T1000 (cell line): ENCODE measurements around the gene PCOLCE2.
A peak's percentile ranks its signal among the peaks of the same experiment; 100 is the strongest.

ENCODE experiments used
- DNase-seq: peaks from one replicate; lab custom pipeline; 2025; ENCODE audit warnings: mixed read lengths; lab: John Stamatoyannopoulos, UW

Gene PCOLCE2

GRCh38 chr3:142863930-142864920 lies 24.7 kb downstream of the PCOLCE2 start:
- DNase-seq, result no peak

DNA sequence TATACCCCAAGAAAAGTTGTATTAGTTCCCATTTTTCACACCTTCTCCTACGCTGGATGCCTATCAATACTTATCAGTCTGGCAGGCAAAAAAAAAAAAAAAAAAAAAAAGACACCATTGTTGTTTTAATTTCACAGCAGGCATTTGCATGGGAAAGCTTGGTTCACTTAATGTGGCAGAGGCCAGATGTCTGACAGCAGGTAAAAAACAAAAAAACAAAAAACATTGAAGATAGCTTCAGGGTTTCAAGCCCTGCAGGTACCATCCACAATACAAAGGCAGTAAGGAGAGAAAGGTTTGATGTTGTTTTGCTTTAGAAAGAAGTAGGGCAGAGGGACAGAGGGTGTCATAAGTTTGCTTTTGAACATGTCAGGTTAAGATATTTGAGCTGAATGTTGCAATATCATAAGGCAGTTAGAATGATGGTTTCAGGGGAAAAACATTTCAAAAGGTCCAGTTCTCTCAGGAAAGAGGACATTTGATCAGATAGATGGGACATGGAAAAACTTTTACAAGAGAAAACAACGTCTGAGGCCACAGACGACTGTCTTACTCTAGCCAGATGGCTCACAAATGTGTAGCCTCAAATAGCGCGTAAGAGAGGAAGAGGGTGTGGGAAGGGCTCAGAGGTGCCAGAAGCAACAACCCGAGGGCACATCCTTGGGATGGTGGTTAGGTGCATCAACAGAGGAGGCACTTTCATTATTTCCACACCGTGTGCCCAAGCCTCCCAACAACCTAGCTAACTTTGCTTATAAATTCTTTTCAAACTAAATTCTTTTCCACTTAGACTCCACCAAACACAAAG lies 25.7 kb downstream of the PCOLCE2 start:
- no peak for DNase-seq

GRCh38 chr3:142861926-142862325 lies 27.0 kb downstream of the PCOLCE2 start:
- no peak for DNase-seq

DNA sequence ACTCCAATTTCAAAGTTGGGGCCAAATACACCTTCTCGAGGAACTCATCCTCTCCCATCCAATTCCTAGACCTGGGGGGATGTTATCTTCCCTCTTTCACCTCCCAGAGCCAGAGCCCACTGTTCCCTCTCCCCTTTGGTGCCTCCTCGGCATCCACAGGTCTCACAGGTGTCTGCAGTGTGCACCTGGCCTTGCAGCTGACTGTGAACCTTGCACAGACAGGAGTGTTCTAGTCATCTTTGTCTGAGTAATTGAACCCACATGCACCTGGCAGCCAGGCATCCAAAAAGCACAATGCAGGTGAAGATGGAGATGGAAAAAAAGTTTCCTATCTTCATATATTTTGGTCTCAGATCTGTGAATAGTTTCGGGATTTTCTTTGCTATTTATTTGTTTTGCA lies 30.8 kb downstream of the PCOLCE2 start:
- DNase-seq, result no peak

DNA sequence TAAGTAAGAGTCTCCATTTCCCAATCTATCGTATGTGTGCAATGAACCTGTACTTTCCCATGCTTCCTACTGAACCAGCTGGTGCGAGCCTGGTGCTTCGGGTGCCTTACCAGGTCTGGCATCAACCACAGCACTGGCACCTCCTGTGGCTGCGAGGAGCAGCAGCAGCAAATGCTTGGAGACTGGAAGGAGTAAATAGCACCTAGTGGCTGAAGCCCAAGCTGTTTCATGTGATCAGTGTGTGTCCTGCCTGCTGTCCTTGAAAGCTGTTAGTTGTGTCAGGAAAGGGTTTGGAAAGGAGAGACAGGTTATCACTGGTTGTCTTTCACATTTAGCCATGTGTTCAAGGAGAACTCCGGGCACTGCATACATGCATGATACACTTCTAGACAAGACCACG lies 31.8 kb downstream of the PCOLCE2 start:
- DNase-seq, result no peak

DNA sequence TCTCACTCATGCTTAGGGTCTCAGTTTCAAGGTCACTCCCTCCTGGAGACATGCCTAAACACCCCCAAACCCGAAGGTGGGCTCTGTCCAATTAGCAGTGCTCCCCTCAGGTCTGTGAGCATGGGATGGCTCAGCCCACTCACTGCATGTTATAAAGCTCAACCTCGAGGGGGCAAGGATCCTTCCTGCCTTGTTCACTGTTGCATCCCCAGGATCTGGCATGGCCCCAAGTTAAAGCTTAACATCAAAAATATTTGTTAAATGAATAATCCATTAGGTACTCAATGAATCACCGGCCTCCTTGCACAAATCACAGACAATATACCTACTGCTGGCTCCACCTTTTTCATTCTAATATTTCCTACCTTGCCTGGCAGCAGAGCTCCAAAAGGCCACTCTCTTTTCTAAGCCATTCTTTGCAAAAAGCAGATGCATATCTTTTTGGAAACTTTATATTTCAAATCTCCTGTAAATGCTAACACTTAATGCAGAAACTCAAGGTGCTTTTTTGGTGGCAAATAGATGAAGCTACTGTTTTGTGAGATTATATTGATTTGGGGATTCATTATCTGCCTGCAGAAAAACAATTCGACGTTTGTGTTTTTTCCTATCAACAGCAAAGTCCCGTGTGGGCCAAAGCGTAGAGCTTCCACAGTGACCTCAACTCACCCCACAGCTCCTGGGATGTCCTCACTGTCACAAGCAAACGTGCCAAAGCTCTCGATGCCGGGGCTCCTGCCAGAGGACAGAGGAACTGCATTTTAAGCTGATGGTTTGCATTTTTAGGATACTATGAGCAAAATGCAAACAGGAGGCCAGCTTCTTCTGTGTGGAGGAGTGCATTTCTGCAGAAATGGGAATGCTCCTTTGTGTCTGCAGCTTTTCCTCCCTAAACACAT lies 35.4 kb downstream of the PCOLCE2 start:
- DNase-seq, result no peak

DNA sequence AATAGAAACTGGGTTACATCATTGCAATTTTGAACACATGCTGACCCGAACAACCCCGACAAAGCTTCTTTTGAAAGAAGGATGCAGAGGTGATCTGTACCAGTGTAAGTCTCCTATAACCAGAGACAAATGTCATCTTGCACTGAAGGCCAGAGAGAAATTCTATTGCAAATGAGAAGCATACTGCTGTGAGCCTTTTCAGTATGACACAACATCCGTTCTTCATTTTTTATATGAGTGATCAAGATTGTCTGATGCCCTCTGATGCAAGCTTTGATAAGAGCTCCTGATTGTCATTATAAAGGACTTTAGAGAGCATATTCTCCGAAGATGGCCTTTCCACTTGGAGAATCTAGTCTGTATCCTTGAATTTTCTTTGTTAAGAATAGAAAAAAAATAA lies 36.9 kb downstream of the PCOLCE2 start:
- DNase-seq, result no peak

GRCh38 chr3:142850395-142851023 lies 38.4 kb downstream of the PCOLCE2 start:
- no peak for DNase-seq

DNA sequence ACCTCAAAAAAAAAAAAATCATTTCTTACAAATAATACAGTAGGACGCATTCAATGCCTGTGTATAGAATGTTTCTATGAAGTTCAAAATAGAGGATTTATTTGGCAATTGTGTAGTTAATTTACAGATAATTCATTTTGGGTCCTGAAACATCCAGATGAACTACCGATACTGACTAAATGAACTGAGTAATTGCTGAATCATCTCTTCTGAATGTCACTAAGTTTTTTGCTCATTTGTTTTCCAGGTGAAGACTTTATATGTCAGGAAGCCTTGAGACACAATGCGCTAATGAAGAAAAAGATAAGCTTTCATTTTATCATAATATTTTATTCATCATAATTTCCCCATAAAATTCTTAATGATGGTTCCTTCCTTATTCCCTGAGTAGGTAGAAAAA lies 39.7 kb downstream of the PCOLCE2 start:
- no peak for DNase-seq

DNA sequence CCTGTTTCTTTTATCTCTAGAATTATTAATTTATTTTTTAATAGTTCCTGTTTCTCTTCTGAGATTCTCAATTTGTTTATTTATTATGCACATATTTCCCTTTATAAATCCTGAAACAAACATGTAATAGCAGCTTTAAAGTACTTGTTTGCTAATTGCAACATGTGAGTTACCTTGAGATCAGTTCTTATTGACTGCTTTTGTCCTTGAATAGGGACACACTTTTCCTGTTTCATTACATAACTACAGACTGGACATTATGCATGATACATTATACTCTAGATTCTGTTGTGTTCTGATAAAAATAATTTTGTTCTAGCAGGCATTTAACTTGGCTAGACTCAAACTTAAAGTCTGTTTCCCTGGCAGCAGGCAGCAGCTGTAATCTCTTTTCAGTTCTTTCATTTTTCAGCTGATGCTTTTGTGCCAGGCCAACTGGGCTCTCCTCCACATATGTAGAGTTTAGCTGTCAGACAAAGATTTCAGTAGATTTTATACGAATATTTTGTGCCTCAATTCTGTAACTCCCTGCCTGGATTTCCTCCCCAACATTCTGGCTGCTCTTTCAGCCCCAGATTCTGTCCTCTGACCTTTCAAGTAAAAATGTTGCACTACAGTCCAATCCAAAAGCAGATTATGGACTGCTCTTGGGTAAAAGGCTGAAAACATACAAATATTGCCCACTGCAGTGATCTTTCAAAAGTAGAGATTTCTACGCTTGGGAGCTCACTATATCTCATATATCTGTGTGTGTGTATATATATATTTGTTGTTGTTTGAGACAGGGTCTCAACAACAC lies 41.9 kb downstream of the PCOLCE2 start:
- no peak for DNase-seq

- DNase-seq, result no peak
Observed at GRCh38 chr3:142844339-142844977, 44.4 kb downstream of the PCOLCE2 start.

GRCh38 chr3:142839831-142840230 lies 49.1 kb downstream of the PCOLCE2 start:
- no peak for DNase-seq

DNA sequence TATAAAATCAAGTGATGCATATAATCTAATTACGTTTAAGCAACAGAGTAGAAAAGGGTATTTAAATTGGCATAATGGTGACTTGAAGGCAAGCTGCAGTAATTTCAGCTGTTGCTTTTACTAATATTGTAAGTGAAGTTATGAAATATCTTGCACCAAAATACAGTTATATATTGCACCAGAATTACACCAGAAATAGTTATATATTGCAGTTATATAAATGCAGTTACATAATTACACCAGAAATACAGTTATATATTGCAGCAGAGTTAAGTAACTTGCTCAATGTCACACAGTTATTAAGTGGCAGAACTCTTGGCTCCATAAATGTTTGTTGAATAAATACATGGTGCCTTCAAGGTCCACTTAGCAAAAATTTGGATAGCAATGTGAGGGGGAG lies 51.4 kb downstream of the PCOLCE2 start:
- DNase-seq, result no peak

GRCh38 chr3:142828703-142829305 lies 60.1 kb downstream of the PCOLCE2 start:
- peak; percentile 55 for DNase-seq

DNA sequence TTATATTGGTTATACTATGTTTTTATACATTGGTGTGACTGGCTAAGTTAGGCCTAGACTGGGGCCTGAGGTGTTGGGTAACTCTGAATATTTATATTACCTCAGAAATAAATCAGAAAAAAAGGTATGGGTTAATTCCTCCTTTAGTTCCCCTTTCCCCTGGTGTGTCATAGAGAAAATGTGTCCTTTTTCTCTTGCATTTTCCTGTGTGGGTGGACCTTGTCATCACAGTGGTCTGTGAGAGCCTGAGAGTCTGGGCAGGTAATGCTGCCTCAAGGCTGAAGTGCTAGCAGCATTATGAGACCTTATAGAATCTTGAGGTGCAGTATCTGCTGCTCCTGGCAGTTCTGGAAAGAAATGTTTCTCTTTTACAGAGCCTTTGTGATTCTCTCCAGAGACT lies 69.7 kb downstream of the PCOLCE2 start:
- DNase-seq, result no peak

DNA sequence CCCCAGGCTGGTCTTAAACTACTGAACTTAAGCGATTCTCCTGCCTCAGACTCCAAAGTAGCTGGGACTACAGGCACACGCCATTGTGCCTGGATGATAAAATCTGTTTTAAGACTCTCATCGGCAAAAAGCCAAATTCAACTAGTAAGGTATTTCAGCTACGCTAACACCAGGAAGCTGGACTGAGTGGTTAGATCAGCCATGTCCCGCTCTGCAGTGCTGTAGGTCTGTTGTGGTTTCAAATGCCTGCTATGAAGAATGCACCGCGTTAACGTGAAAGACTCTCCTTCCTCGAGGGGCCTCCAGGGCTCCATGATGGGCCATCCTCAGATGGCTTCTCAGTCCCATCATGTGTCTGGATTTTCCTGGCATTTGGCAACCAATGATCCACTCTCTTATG lies 70.2 kb downstream of the PCOLCE2 start:
- no peak for DNase-seq

GRCh38 chr3:142817897-142818296 lies 71.0 kb downstream of the PCOLCE2 start:
- no peak for DNase-seq

DNA sequence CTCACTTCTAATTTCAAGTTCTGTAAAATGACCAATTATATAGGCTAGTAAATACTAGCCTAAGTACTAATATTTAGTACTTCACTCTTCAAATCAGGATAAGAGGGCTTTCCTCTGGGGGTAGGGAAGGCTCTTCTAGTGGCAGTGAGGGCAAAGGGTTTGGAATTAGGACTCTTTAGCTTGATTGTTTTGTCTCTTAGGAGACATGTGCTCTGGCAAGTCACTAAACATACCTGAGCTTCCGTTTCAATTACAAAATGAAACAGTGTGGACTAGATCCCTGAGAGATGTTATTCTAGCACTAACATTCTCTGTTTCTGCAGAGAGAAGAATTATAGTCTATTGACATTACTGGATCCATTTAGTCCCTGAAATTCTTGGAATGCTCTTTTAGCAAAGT lies 71.5 kb downstream of the PCOLCE2 start:
- no peak for DNase-seq

DNA sequence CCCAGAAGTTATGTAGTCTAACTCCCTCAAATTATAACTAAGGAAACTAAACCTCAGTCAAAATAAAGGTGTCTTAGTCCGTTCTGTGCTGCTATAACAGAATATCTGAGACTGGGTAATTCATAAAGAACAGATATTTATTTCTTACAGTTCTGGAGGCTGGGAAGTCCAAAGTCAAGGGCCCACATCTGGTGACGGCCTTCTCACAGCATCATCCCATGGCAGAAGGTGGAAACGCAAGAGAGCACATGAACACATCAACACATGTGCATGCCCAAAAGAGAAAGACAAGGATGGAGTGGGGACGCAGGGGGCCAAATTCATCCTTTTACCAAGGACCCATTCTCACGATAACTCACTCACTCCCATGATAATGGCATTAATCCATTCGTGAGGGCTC lies 73.1 kb downstream of the PCOLCE2 start:
- DNase-seq, result no peak

DNA sequence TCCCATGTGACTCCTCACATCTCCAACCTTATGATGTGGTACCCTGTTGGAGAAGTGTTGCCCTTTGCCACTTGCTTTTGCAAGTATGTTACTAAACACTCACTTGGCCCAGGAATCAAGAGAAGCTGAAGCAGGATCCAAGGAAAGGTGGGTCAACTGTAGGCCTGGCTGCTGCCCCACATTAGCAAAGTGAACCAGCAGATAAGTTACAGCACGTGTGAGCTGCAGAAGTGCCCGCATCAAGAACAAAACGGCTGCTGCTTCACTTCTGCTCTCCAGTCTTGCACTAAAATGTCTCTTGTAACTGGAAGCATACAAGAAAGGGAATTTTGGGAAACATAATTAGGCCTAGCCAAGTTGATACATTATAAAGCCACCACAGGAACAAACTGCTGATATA lies 79.6 kb downstream of the PCOLCE2 start:
- no peak for DNase-seq
